ENCODE data around the gene PPP2R2B. TPM values are rescaled to one million over a fixed set of nuclear protein-coding genes. Genes with fewer than 3 reads are reported as not detected.

Gene PPP2R2B
- total RNA-seq, 1 donor from 2014 or later: 1.2 TPM

GRCh38 chr5:146779211-146779869 is 99.2 kb downstream of the PPP2R2B start:
- H3K4me3 ChIP-seq (ENCODE audit: low read depth, low read length): no peak overlapping the region
- TF ChIP-seq, protein P1, sequence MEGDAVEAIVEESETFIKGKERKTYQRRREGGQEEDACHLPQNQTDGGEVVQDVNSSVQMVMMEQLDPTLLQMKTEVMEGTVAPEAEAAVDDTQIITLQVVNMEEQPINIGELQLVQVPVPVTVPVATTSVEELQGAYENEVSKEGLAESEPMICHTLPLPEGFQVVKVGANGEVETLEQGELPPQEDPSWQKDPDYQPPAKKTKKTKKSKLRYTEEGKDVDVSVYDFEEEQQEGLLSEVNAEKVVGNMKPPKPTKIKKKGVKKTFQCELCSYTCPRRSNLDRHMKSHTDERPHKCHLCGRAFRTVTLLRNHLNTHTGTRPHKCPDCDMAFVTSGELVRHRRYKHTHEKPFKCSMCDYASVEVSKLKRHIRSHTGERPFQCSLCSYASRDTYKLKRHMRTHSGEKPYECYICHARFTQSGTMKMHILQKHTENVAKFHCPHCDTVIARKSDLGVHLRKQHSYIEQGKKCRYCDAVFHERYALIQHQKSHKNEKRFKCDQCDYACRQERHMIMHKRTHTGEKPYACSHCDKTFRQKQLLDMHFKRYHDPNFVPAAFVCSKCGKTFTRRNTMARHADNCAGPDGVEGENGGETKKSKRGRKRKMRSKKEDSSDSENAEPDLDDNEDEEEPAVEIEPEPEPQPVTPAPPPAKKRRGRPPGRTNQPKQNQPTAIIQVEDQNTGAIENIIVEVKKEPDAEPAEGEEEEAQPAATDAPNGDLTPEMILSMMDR (IDR thresholded peaks at IDR 0.05; ENCODE audit: insufficient read depth, low read length, poor library complexity, severe bottlenecking): no peak
- no peak for DNase-seq (ENCODE audit: low read depth)
- H3K36me3 ChIP-seq (ENCODE audit: control insufficient read depth, insufficient read depth, low read length): no peaks in the 10 kb centered on the region
- H3K27me3 ChIP-seq (ENCODE audit: control insufficient read depth, insufficient read depth, low read length): no peaks in the 10 kb centered on the region

DNA sequence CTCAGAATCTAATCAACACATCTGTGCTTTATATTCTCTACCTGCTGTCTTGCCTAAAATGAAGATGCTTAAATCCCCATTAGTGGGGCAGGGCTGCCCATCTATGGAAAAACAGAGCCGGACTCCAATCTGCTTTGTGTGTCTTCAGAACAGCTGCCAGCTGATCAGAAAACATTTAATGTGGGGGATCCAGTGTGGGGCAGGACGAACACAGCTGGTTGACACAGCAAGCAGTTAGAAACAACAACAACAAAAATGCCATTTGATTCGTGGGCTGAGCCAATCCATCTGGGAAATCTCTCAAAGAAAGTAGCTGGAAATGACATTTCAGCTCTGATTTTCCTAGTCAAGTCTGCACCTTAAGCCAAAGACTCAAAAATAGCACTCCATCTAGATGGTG is 99.8 kb downstream of the PPP2R2B start:
- DNase-seq (ENCODE audit: low read depth): no peak
- H3K4me3 ChIP-seq (ENCODE audit: low read depth, low read length): no peak overlapping the region
- H3K27me3 ChIP-seq (ENCODE audit: control insufficient read depth, insufficient read depth, low read length): no peaks in the 10 kb centered on the region
- TF ChIP-seq, protein P1 (IDR thresholded peaks at IDR 0.05; ENCODE audit: insufficient read depth, low read length, poor library complexity, severe bottlenecking): no peak
- no peaks in the 10 kb centered on the region for H3K36me3 ChIP-seq (ENCODE audit: control insufficient read depth, insufficient read depth, low read length)

DNA sequence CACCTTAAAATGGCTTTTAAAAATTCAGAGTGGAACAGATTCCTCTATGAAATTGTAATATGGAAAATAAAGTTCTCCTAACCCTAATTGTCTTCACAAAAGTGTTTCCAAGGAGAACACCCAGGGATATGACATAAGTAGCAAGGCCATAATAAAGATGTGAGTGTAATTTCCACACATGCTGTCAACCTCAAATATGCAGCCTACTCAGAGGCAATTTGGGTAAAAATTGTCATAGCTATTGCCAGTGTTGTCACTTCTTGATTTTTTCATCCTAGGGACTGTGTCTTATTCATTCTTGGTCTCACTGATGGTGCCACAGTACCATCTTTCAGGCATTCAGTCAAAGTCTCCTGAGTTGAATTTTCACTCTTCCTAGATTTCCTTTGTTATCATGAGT is 100.3 kb downstream of the PPP2R2B start:
- H3K36me3 ChIP-seq (ENCODE audit: control insufficient read depth, insufficient read depth, low read length): no peaks in the 10 kb centered on the region
- no peak overlapping the region for H3K4me3 ChIP-seq (ENCODE audit: low read depth, low read length)
- H3K27me3 ChIP-seq (ENCODE audit: control insufficient read depth, insufficient read depth, low read length): no peaks in the 10 kb centered on the region
- TF ChIP-seq, protein P1 (IDR thresholded peaks at IDR 0.05; ENCODE audit: insufficient read depth, low read length, poor library complexity, severe bottlenecking): no peak
- no peak for DNase-seq (ENCODE audit: low read depth)

DNA sequence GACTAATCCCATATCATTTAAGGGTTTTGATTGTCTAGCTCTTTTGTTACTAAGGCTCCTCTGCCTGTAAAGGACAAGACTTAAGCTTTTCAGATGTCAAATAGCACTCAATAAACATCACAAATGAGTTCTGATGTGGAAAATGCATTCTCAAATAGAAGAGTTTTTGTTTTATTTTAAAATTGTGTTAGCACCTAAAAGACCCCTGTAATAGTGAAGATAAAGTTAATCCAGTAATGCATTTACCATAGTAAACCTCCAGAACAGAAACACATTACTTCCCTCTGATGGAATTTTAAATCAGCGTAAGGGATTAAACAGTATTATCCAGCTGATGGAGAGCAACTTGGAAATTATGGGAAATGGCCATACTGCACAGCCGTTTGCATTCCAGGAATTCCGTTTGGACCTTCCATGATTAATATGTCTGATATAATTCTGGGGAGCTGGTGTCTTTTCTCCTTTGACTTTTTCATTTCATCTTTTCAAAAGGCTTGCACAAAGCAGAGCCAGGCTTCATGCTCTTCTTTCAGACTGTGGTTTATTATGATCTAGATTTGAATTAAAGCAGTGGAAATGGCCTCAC is 105.6 kb downstream of the PPP2R2B start:
- no peak for DNase-seq (ENCODE audit: low read depth)
- TF ChIP-seq, protein P1 (IDR thresholded peaks at IDR 0.05; ENCODE audit: insufficient read depth, low read length, poor library complexity, severe bottlenecking): no peak
- Histone ChIP-seq H3K36me3 (ENCODE audit: control insufficient read depth, insufficient read depth, low read length) (no peaks in the 10 kb centered on the region), H3K27me3 (ENCODE audit: control insufficient read depth, insufficient read depth, low read length) (no peaks in the 10 kb centered on the region), H3K4me3 (ENCODE audit: low read depth, low read length) (no peak overlapping the region)

- Histone ChIP-seq H3K27me3 (ENCODE audit: control insufficient read depth, insufficient read depth, low read length) (no peaks in the 10 kb centered on the region), H3K36me3 (ENCODE audit: control insufficient read depth, insufficient read depth, low read length) (no peaks in the 10 kb centered on the region), H3K4me3 (ENCODE audit: low read depth, low read length) (no peak overlapping the region)
- TF ChIP-seq, protein P1 (IDR thresholded peaks at IDR 0.05; ENCODE audit: insufficient read depth, low read length, poor library complexity, severe bottlenecking): no peak
- no peak for DNase-seq (ENCODE audit: low read depth)
These were observed 107.6 kb downstream of the PPP2R2B start for GRCh38 chr5:146770980-146771379.

GRCh38 chr5:146770546-146770945 is 108.0 kb downstream of the PPP2R2B start:
- Histone ChIP-seq H3K4me3 (ENCODE audit: low read depth, low read length) (no peak overlapping the region), H3K27me3 (ENCODE audit: control insufficient read depth, insufficient read depth, low read length) (no peaks in the 10 kb centered on the region), H3K36me3 (ENCODE audit: control insufficient read depth, insufficient read depth, low read length) (no peaks in the 10 kb centered on the region)
- TF ChIP-seq, protein P1 (IDR thresholded peaks at IDR 0.05; ENCODE audit: insufficient read depth, low read length, poor library complexity, severe bottlenecking): no peak
- no peak for DNase-seq (ENCODE audit: low read depth)

All from kidney epithelial cell (primary cell).